AG04450 (cell line): ENCODE data around the gene LCN2. TPM values are rescaled to one million over a fixed set of nuclear protein-coding genes. Genes with fewer than 3 reads are reported as not detected.

Experiments used
- CTCF ChIA-PET: fragments of 300-600, 350-600 bp; formaldehyde crosslinking; extraction: SDS; loops from one replicate; lab custom pipeline; 2022; ENCODE audit warnings: antibody characterized with exemption, inconsistent platforms; lab: Charles Lee
- POLR2A ChIA-PET: fragments of 350-600 bp; formaldehyde crosslinking; extraction: SDS; loops from one replicate; lab custom pipeline; 2021; ENCODE audit warnings: antibody characterized with exemption, inconsistent platforms; lab: Yijun Ruan, JAX
- DNase-seq: peaks from one replicate; pipeline ENCODE4 v3.0.0-alpha.2; 2011; ENCODE audit warnings: low read depth, low spot score
- H3K27ac ChIP-seq: one replicate; pipeline ENCODE4 v1.5.1; 2012; ENCODE audit warnings: low read depth, low read length, control low read depth
- H3K27me3 ChIP-seq: one replicate; pipeline ENCODE4 v1.6.0; 2012; ENCODE audit warnings: low read length; ENCODE audit not compliant: control insufficient read depth, insufficient read depth
- H3K4me3 ChIP-seq: 2 replicates; pipeline ENCODE4 v1.5.1; 2011; ENCODE audit warnings: mild to moderate bottlenecking, low read depth, low read length, control low read depth
- H3K9me3 ChIP-seq: 2 replicates; pipeline ENCODE4 v1.5.1; 2012; ENCODE audit warnings: low read length; ENCODE audit not compliant: control insufficient read depth, insufficient read depth
- polyA plus RNA-seq: library from polyadenylated mRNA; depleted of rRNA; stranded (reverse); fragments of >200 nt; gene quantifications from 2 replicates; pipeline ENCODE4 v1.2.3, GENCODE V29; 2011
- TF ChIP-seq, protein P1 (sequence below): IDR thresholded peaks from 2 replicates; pipeline ENCODE4 v1.5.1; 2011; ENCODE audit warnings: low read depth, low read length, control low read depth, inconsistent platforms

The LCN2 gene
- polyA plus RNA-seq, 1 experiment, result not detected

DNA sequence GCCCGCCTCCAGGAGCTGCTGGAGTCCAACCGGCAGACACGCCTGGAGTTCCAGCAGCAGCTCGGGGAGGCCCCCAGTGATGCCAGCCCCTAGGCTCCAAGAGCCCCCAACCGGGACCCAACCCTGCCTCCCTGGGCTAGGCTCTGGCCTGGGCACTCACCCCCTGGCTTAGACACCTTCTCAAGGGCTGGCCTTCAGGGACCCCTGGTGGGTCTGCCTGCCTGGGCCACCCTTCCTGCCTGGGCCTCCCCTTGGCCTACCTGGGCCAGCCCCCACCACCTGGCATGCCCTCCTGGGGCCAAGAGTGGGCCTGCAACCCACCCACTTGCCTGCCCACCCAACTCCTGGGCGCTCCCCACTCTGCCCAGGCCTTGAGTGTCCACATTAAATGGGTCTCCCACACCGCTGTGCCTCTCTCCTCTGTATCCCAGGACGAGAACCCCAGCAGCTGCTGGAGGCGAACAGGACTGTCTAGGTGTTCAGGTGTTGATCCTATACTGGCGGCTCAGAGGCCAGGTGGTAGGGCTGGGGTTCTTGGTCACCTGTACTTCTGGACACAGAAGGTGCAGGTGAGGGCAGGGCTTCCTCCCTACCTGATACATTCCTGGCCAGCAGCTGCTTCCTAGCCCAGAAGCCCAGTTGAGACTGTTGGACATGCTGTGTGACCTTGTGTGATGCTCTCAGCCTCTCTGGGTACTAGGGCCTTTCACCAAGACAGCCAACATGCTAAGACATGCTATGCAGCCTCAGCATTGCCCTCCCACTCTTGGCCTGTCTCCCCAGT lies 14.5 kb downstream of the LCN2 start:
- CTCF ChIA-PET, result no interaction called here
- no peaks in the 10 kb centered on the region; the same call in 1 of the 2 replicates for H3K9me3 ChIP-seq
- TF ChIP-seq, protein P1, sequence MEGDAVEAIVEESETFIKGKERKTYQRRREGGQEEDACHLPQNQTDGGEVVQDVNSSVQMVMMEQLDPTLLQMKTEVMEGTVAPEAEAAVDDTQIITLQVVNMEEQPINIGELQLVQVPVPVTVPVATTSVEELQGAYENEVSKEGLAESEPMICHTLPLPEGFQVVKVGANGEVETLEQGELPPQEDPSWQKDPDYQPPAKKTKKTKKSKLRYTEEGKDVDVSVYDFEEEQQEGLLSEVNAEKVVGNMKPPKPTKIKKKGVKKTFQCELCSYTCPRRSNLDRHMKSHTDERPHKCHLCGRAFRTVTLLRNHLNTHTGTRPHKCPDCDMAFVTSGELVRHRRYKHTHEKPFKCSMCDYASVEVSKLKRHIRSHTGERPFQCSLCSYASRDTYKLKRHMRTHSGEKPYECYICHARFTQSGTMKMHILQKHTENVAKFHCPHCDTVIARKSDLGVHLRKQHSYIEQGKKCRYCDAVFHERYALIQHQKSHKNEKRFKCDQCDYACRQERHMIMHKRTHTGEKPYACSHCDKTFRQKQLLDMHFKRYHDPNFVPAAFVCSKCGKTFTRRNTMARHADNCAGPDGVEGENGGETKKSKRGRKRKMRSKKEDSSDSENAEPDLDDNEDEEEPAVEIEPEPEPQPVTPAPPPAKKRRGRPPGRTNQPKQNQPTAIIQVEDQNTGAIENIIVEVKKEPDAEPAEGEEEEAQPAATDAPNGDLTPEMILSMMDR, result no peak
- no peaks in the 10 kb centered on the region for H3K27me3 ChIP-seq
- POLR2A ChIA-PET, result no interaction called here
- H3K27ac ChIP-seq, result no peak overlapping the region
- no peak overlapping the region for H3K4me3 ChIP-seq
- no peak for DNase-seq

DNA sequence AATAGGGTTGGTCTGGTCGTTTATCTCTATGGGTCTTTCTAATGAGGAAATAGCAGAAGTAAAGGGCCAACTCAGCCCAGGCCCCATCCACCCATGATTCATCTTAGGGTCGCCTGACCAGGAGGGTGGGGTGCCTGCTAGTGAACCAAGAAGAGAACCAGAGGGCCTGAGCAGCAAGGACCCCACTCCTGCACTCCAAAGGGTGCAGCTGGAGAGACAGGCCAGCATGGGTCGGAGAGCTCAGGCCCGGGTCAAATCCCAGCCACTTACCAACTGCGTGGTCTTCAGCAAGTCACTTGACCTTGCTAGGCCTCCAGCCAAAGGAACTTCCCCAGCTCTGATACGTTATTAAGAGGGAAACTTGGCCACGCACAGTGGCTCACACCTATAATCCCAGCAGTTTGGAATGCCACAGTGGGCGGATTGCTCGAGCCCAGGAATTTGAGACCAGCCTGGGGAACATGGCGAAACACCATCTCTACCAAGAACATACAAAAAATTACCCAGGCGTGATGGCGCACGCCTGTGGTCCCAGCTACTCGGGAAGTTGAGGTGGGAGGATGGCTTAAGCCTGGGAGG lies 15.1 kb downstream of the LCN2 start:
- H3K27me3 ChIP-seq, result no peaks in the 10 kb centered on the region
- DNase-seq, result no peak
- TF ChIP-seq, protein P1, result no peak
- ChIA-PET POLR2A (no interaction called here), CTCF (no interaction called here)
- no peak overlapping the region for H3K4me3 ChIP-seq
- no peak overlapping the region for H3K27ac ChIP-seq
- H3K9me3 ChIP-seq, result no peaks in the 10 kb centered on the region; the same call in 1 of the 2 replicates

DNA sequence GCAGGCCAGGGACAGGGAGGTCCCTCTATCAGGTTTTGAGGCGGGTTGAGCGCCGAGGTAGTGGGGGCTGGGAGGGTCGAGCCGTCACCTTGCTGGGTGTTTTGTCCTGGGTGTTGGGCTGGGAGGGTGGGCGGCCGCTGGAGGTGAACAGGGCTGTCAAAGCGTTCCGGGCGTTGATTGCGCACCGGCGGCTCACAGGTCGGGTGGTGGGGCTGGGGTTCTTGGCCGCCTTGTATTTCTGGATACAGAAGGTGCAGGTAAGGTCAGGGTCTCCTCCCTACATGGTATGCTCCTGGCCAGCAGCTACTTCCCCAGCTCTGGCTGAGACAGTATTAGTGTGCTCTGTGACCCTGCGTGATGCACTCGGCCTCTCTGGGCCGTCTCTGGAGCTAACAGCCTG lies 16.9 kb downstream of the LCN2 start:
- CTCF ChIA-PET, result no interaction called here
- POLR2A ChIA-PET, result no interaction called here
- DNase-seq, result no peak
- no peaks in the 10 kb centered on the region for H3K9me3 ChIP-seq
- no peaks in the 10 kb centered on the region for H3K27me3 ChIP-seq
- TF ChIP-seq, protein P1, result no peak
- no peak overlapping the region for H3K4me3 ChIP-seq
- H3K27ac ChIP-seq, result no peak overlapping the region

DNA sequence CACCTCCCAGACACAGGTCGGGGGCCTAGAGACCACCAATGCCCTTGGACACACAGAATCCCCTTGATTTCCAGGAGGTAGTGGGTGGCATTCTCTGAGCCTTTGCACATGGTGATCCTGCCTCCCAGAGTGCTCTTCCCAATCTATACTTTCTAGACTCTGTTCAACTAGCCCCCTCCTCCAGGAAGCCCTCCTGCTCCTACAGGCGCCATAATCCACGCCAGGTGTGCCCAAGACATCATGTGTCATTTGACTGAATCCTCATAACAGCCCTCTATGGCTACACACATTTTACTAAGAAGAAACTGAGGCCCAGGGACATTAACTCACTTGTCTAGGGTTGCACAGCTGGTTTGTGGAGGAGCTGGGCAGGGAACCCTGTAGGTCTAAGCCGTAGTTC lies 18.0 kb downstream of the LCN2 start:
- ChIA-PET POLR2A (interaction anchor here (0.6 kb wide), 1 partner anchor 32 kb away, joined by 6 read pairs; no protein-coding TSS in a partner anchor), CTCF (no interaction called here)
- H3K27me3 ChIP-seq, result no peaks in the 10 kb centered on the region
- H3K27ac ChIP-seq, result no peak overlapping the region
- H3K9me3 ChIP-seq, result no peaks in the 10 kb centered on the region
- H3K4me3 ChIP-seq, result no peak overlapping the region
- TF ChIP-seq, protein P1, result no peak
- no peak for DNase-seq

DNA sequence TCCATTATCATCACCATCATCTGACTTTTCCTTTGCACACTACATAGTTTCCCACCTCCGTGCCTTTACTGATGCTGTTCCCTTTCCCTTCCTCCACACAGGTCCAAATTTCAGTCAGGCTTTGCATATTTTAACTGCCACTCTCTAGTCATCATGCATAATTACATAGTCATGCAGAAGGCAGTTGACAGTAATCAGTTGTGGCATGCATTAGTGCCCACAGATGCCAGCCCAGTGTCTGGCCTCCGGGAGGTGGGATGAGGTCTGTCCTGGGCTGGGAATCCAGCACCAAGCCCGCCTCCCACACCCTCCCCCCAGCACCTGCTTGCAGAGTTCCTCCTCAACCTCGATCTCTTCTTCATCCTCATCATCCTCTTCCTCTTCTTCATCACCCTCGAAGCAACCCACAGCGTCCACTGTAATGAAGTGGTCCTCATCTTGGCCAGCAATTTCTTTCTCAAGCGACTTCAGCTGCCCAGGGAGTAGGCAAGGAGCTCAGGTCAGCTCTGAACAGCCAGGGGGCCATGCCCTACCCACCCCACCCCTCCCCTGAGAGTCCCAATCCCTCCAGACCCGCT lies 19.6 kb downstream of the LCN2 start:
- DNase-seq, result no peak
- ChIA-PET CTCF (no interaction called here), POLR2A (interaction anchor here (0.7 kb wide), 1 partner anchor 9 kb away, joined by 3 read pairs; the partner anchor contains the start of gene BBLN)
- Histone ChIP-seq H3K4me3 (no peak overlapping the region), H3K27me3 (no peaks in the 10 kb centered on the region), H3K9me3 (no peaks in the 10 kb centered on the region), H3K27ac (no peak overlapping the region)
- TF ChIP-seq, protein P1, result no peak
